AG04449 (cell line): ENCODE results near the gene STK38L.

Experiments
- CTCF ChIA-PET: fragments of 350-600 bp; formaldehyde crosslinking; extraction: SDS; loops from one replicate; lab custom pipeline; 2021; ENCODE audit warnings: antibody characterized with exemption; lab: Yijun Ruan, JAX
- POLR2A ChIA-PET: fragments of 400-600, 350-600 bp; formaldehyde crosslinking; extraction: SDS; loops from one replicate; lab custom pipeline; 2020; ENCODE audit warnings: antibody characterized with exemption, inconsistent platforms; lab: Yijun Ruan, JAX
- DNase-seq: peaks from one replicate; pipeline ENCODE4 v3.0.0-alpha.2; 2010; ENCODE audit warnings: low read depth, low spot score
- H3K4me3 ChIP-seq: 2 replicates; pipeline ENCODE4 v1.5.1; 2011; ENCODE audit warnings: low read depth, mild to moderate bottlenecking, control low read depth, low read length
- CTCF ChIP-seq: IDR thresholded peaks from one replicate; pipeline ENCODE4 v1.5.1; 2011; ENCODE audit warnings: mild to moderate bottlenecking, moderate library complexity, low read length, control low read depth, inconsistent platforms; ENCODE audit not compliant: insufficient read depth; ENCODE audit errors: missing control alignments

The STK38L gene

DNA sequence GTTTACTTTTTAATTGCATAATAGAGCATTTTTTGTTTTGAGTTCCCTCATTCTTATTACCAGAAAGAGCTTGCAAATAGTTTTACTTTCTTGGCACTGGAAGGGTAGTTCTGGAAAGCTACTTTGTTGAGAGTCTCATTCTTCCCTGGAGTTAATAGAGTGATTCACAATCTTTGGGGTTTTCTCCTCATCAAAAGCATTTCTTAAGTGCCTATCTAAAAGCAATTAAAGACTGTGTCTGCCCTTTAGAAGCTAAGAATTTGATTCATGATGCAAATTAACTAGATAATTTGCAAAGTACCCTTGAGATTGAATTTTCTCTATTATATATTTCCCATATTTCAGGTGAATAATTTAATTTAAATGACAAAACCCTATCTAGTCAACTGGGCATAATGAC lies 80.4 kb downstream of the STK38L start:
- TF ChIP-seq CTCF, result no peak
- DNase-seq, result no peak
- ChIA-PET CTCF (interaction anchor here (0.6 to 3.5 kb wide), 7 partner anchors 17 to 1227 kb away, joined by 3 to 22 read pairs (median 3); no protein-coding TSS in a partner anchor), POLR2A (no interaction called here)
- no peak overlapping the region for H3K4me3 ChIP-seq

DNA sequence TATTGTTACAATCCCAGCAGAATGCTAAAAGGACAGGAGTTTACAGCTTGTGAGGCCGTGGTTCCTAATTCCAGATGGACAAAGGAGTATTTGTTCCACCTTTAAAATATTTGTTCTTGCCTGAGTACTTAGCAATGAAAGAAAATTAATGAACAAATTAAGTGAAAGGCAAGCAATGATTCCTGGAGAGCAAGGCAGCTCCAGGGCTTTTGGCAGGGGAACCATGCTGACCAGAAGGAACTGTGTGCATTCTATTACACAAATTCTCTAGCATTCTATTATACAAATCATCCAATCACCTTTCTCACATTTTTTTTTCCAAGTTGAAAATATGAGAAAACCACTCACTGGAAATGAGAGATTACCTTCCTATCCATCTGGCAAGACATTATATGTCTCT lies 86.8 kb downstream of the STK38L start:
- CTCF ChIA-PET, result interaction anchor here (0.7 to 4.6 kb wide), 2 partner anchors 11 to 54 kb away, joined by 3 to 38 read pairs; no protein-coding TSS in a partner anchor
- POLR2A ChIA-PET, result interaction anchor here (0.7 kb wide), 1 partner anchor 130 kb away, joined by 3 read pairs; no protein-coding TSS in a partner anchor
- no peak for TF ChIP-seq CTCF
- DNase-seq, result no peak
- H3K4me3 ChIP-seq, result no peak overlapping the region; the same call in 1 of the 2 replicates

- TF ChIP-seq CTCF, result no peak
- DNase-seq, result peak; percentile 84
- CTCF ChIA-PET, result interaction anchor here (1.2 to 4.6 kb wide), 2 partner anchors 9 to 53 kb away, joined by 3 to 38 read pairs; no protein-coding TSS in a partner anchor
- peak overlapping the region; percentile 9 for H3K4me3 ChIP-seq
- POLR2A ChIA-PET, result interaction anchor here (0.7 kb wide), 1 partner anchor 129 kb away, joined by 3 read pairs; no protein-coding TSS in a partner anchor
Observed at GRCh38 chr12:27331291-27331926, 87.3 kb downstream of the STK38L start.

GRCh38 chr12:27331927-27332324 lies 87.8 kb downstream of the STK38L start:
- ChIA-PET CTCF (interaction anchor here (1.2 to 4.6 kb wide), 3 partner anchors 9 to 53 kb away, joined by 3 to 38 read pairs (median 3); no protein-coding TSS in a partner anchor), POLR2A (interaction anchor here (0.8 kb wide), 1 partner anchor 10 kb away, joined by 3 read pairs; no protein-coding TSS in a partner anchor)
- no peak for TF ChIP-seq CTCF
- H3K4me3 ChIP-seq, result peak overlapping the region; percentile 69
- no peak for DNase-seq

DNA sequence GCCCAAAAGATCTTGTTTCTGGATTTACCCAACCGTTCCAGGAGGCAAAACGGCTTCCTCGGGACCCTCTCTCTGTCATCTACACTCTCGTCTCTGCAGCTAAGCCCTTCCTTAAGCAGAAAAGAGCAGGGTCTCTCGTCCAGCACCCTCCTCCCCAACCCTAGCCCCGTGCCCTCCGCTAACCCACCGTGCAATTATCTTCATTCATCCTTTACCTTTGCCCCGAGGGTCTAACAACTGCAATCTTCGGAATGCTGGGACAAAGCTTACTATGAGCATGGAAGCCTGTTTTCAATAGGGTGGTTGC lies 88.3 kb downstream of the STK38L start:
- ChIA-PET CTCF (interaction anchor here (1.2 to 4.6 kb wide), 4 partner anchors 10 to 52 kb away, joined by 3 to 38 read pairs (median 4); no protein-coding TSS in a partner anchor), POLR2A (interaction anchor here (0.8 to 1.4 kb wide), 2 partner anchors 9 to 11 kb away, joined by 3 to 5 read pairs; no protein-coding TSS in a partner anchor)
- DNase-seq, result no peak
- H3K4me3 ChIP-seq, result peak overlapping the region; percentile 69
- no peak for TF ChIP-seq CTCF
